Measurements from ENCODE around the gene SLC38A1. TPM values are rescaled to one million over a fixed set of nuclear protein-coding genes. Genes with fewer than 3 reads are reported as not detected.

Gene SLC38A1
- total RNA-seq, 3 donors from 2014 or later = 7.8 to 219 (median 101) TPM

DNA sequence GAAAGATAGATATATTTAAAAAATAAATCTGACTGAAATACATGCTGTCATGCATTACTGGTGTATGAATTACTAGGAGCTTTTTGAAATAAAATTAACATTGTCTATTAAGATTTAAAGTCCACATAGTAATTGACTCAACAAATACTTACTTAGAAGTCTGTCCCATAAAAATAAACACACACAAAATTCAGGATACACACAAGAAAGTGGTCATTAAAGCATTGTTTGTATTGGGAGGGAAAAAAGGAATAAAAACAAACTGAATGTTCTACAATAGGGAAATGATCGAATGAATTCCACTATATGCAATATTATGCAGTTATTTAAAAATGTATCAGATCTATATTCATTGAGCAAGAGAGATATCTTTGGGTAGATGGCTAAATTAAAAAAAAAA, 118.9 kb downstream of the SLC38A1 start:
- no peak overlapping the region for H3K4me3 ChIP-seq
- no peak for TF ChIP-seq POLR2A (IDR thresholded peaks at IDR 0.05)
- TF ChIP-seq, protein P1, sequence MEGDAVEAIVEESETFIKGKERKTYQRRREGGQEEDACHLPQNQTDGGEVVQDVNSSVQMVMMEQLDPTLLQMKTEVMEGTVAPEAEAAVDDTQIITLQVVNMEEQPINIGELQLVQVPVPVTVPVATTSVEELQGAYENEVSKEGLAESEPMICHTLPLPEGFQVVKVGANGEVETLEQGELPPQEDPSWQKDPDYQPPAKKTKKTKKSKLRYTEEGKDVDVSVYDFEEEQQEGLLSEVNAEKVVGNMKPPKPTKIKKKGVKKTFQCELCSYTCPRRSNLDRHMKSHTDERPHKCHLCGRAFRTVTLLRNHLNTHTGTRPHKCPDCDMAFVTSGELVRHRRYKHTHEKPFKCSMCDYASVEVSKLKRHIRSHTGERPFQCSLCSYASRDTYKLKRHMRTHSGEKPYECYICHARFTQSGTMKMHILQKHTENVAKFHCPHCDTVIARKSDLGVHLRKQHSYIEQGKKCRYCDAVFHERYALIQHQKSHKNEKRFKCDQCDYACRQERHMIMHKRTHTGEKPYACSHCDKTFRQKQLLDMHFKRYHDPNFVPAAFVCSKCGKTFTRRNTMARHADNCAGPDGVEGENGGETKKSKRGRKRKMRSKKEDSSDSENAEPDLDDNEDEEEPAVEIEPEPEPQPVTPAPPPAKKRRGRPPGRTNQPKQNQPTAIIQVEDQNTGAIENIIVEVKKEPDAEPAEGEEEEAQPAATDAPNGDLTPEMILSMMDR (IDR thresholded peaks at IDR 0.05) = no peak
- no peak for TF ChIP-seq POLR2AphosphoS5 (IDR thresholded peaks at IDR 0.05)
- H3K36me3 ChIP-seq = no peaks in the 10 kb centered on the region
- H3K27ac ChIP-seq = no peak overlapping the region
- H3K27me3 ChIP-seq = no peaks in the 10 kb centered on the region
- DNase-seq (ENCODE audit: low spot score in 2 of 2) = no peak
- H3K4me1 ChIP-seq = no peaks in the 10 kb centered on the region
- no peaks in the 10 kb centered on the region for H3K9me3 ChIP-seq
- intact Hi-C loops (cut with DNase I; ENCODE audit: low total_unique reads) = no loop called here

DNA sequence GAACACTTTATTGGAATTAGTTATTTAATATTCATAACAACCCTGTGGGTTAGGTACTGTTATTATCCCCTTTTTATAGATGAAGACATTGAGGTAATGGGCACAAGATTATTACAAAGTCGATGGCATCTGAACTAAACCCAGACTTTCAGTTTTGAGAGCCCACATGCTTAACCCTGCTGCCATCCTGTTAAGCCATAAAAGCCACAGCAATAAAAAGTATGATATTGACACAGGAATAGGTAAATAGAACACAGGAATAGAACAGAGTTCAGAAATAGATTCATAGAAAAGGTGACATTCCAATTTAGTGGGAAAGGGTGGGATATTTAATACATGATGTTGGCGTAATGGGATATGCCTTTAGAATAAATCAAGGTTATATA, 119.8 kb downstream of the SLC38A1 start:
- TF ChIP-seq, protein P1 (IDR thresholded peaks at IDR 0.05) = no peak
- TF ChIP-seq POLR2AphosphoS5 (IDR thresholded peaks at IDR 0.05) (no peak), POLR2A (IDR thresholded peaks at IDR 0.05) (no peak)
- Histone ChIP-seq H3K27ac (no peak overlapping the region), H3K27me3 (no peaks in the 10 kb centered on the region), H3K4me3 (no peak overlapping the region), H3K4me1 (no peaks in the 10 kb centered on the region), H3K9me3 (no peaks in the 10 kb centered on the region), H3K36me3 (no peaks in the 10 kb centered on the region)
- intact Hi-C loops (cut with DNase I; ENCODE audit: low total_unique reads) = no loop called here
- no peak for DNase-seq (ENCODE audit: low spot score in 2 of 2)

DNA sequence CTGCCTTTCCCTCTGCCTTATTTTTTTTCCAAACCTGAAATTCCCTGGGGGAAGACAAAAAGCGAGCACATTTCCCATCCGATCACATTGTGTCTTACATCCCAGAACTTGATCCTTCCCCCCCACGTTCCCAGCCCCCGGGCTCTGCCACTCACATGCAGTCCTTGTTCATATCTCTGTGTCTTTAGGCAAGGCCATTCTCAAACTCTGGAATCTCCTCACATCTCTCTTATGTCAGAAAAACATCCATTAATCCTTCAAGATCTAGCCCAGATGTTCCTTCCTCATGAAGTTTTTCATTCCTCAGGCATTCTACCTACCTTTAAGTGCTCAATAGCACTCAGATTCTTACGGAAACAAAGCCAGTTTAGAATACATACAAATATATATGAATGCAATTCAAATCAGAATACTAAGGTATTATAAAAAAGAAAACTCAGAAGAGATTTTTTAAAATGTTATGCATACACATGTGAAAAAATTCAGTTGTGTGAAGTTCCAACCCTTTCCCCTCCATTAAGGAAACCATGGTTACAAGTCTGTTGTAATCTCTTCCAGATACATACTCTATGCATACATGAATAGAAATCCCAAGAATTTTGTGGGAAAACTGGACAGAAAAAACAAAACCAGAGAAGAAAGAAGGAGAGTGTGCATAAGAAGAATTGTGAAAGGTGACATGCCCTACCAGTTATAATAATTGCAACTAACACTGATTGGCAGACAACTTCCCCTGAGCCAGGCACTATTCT, 120.3 kb downstream of the SLC38A1 start:
- Histone ChIP-seq H3K4me1 (no peaks in the 10 kb centered on the region), H3K4me3 (no peak overlapping the region), H3K27me3 (no peaks in the 10 kb centered on the region), H3K36me3 (no peaks in the 10 kb centered on the region), H3K9me3 (no peaks in the 10 kb centered on the region), H3K27ac (no peak overlapping the region)
- DNase-seq (ENCODE audit: low spot score in 2 of 2) = no peak
- TF ChIP-seq, protein P1 (IDR thresholded peaks at IDR 0.05) = no peak
- TF ChIP-seq POLR2AphosphoS5 (IDR thresholded peaks at IDR 0.05) = no peak
- TF ChIP-seq POLR2A (IDR thresholded peaks at IDR 0.05) = no peak
- intact Hi-C loops (cut with DNase I; ENCODE audit: low total_unique reads) = no loop called here

DNA sequence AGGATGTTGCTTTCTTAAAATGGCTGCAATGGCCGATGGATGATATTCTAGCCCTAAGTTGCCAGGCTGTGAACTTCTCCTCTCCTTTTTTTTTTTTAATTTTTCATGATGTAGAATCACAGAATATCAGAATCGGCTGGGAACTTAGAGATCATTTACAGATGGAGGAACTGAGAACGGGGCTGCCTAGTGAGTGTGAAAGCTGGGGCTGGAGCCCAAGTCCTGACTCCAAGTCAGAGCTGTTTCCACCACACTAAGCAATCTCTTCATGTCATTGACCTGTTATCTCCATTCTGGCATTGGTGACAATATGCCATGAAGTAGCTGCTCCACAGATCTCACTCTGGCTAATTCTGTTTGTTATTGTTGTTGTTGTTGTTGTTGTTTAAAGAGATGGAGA, 121.7 kb downstream of the SLC38A1 start:
- H3K9me3 ChIP-seq = no peaks in the 10 kb centered on the region
- intact Hi-C loops (cut with DNase I; ENCODE audit: low total_unique reads) = no loop called here
- TF ChIP-seq POLR2AphosphoS5 (IDR thresholded peaks at IDR 0.05) (no peak), POLR2A (IDR thresholded peaks at IDR 0.05) (no peak)
- TF ChIP-seq, protein P1 (IDR thresholded peaks at IDR 0.05) = no peak
- no peak for DNase-seq (ENCODE audit: low spot score in 2 of 2)
- H3K4me3 ChIP-seq = no peak overlapping the region
- no peaks in the 10 kb centered on the region for H3K27me3 ChIP-seq
- no peaks in the 10 kb centered on the region for H3K4me1 ChIP-seq
- no peak overlapping the region for H3K27ac ChIP-seq
- H3K36me3 ChIP-seq = no peaks in the 10 kb centered on the region

DNA sequence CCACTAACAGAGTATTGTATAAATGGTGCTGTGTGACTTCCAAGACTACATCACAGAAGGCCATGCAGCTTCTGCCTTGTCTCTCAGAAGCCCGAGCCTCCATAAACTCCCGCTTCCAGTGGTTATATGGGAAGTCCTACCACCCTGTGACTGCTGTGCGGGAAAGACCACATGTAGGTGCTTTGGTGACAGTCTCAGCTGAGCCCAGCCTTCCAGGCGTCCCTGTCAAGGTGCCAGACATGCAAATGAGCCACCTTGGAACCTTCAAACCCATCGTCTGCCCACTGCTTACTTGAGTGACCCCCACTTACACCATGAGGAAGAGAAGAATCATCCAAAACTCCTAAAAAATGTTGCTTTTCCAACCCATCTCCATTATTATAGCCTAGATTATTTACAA, 123.0 kb downstream of the SLC38A1 start:
- no peaks in the 10 kb centered on the region for H3K4me1 ChIP-seq
- no peaks in the 10 kb centered on the region for H3K27me3 ChIP-seq
- DNase-seq (ENCODE audit: low spot score in 2 of 2) = no peak
- no peaks in the 10 kb centered on the region for H3K9me3 ChIP-seq
- no peak overlapping the region for H3K27ac ChIP-seq
- intact Hi-C loops (cut with DNase I; ENCODE audit: low total_unique reads) = no loop called here
- TF ChIP-seq POLR2A (IDR thresholded peaks at IDR 0.05) (no peak), POLR2AphosphoS5 (IDR thresholded peaks at IDR 0.05) (no peak)
- TF ChIP-seq, protein P1 (IDR thresholded peaks at IDR 0.05) = no peak
- H3K4me3 ChIP-seq = no peak overlapping the region
- no peaks in the 10 kb centered on the region for H3K36me3 ChIP-seq
